Psoas muscle (tissue), 8 donors: ENCODE measurements around the gene SOCS2. TPM values are rescaled to one million over a fixed set of nuclear protein-coding genes. Genes with fewer than 3 reads are reported as not detected.

Experiments used
- ATAC-seq, 4 donors: fragments of 200-7000 bp; cut with Tn5 transposase; one replicate each; pipeline ENCODE4 v1.9.1; 2020; ENCODE audit warnings: moderate library complexity in 3 of 4, mild to moderate bottlenecking in 2 of 4
- DNase-seq, 2 donors: peaks; one replicate each; pipeline ENCODE4 v3.0.0-alpha.2; 2020
- H3K27ac ChIP-seq: fragments of 200-600 bp; one replicate; pipeline ENCODE4 v1.8.0; 2022
- H3K27me3 ChIP-seq, 3 donors: fragments of 200-600 bp in 1 of 3; one replicate each; pipeline versions ENCODE4 v1.6.1 to v1.8.0; 2013 to 2022; ENCODE audit warnings: low read length in 2 of 3, mild to moderate bottlenecking in 2 of 3, moderate library complexity in 1 of 3; ENCODE audit not compliant: insufficient read depth in 3 of 3
- H3K36me3 ChIP-seq, 2 donors: fragments of 200-600 bp in 1 of 2; one replicate each; pipeline versions ENCODE4 v1.6.1 to v1.8.0; 2013 to 2022; ENCODE audit warnings: low read depth in 1 of 2, mild to moderate bottlenecking in 1 of 2, moderate library complexity in 1 of 2; ENCODE audit not compliant: insufficient read depth in 1 of 2
- H3K4me1 ChIP-seq: fragments of 200-600 bp; one replicate; pipeline ENCODE4 v1.8.0; 2022
- H3K4me3 ChIP-seq: fragments of 200-600 bp; one replicate; pipeline ENCODE4 v1.8.0; 2022; ENCODE audit warnings: mild to moderate bottlenecking
- H3K9me3 ChIP-seq: fragments of 200-600 bp; one replicate; pipeline ENCODE4 v1.8.0; 2022
- CTCF ChIP-seq: fragments of 200-600 bp; IDR thresholded peaks from one replicate; pipeline ENCODE4 v1.8.0; 2022; ENCODE audit warnings: antibody characterized with exemption
- WGBS, 3 donors: extraction: QIAGEN DNeasy Blood & Tissue Kit; methylation state at CpG; one replicate each; pipeline versions ENCODE4 v1.1.6 to v1.1.7; 2013; 5-methylcytosine and 5-hydroxymethylcytosine counted together
- intact Hi-C, 2 donors: fragments of 100-400 bp; cut with DNase I; formaldehyde crosslinking; loops; one replicate each; pipeline versions ENCODE4 v1.11.0 to v1.14.2; 2022
- polyA plus RNA-seq, 3 donors: library from polyadenylated mRNA; stranded (reverse); fragments of 200-250 nt; gene quantifications; one replicate each; pipeline ENCODE4 v1.2.3, GENCODE V29; 2013
- total RNA-seq, 4 donors: library from RNA; stranded (reverse); fragmentation: NEBNext Ultra II Directional in 2 of 4; extraction: Animal tissue kit (Norgen Biotek cat#: 25700) in 2 of 4; gene quantifications; one replicate each; pipeline versions ENCODE4 v1.2.1 to v1.2.4, GENCODE V29; 2021 to 2023
- donor health status: healthy with polysubstance abuse.
- donor health status: DM: no; HTN: no; CAD: no; lungs with moderate emphysema.
- donor health status: Bipolar disorder and iron deficiency.
- donor health status: healthy.
- donor health status: DM: yes; HTN: yes; CAD: no.
- donor health status: DM: no; HTN: no; CAD: no.
- donor health status: DM: no; HTN: no; CAD: no.
- donor health status: DM: yes; HTN: yes; CAD: no.

SOCS2 gene
- total and polyA plus RNA-seq, 7 donors: 2.9 to 10.6 (median 4.7) TPM

GRCh38 chr12:93581370-93581769 lies 8.9 kb downstream of the SOCS2 start:
- ATAC-seq: no peak
- no peaks in the 10 kb centered on the region for H3K36me3 ChIP-seq

GRCh38 chr12:93582351-93582750 lies 9.9 kb downstream of the SOCS2 start:
- H3K9me3 ChIP-seq: no peaks in the 10 kb centered on the region
- H3K27ac ChIP-seq: no peak overlapping the region
- no peak for TF ChIP-seq CTCF
- no peak for DNase-seq
- intact Hi-C loops: no loop called here
- 94 to 96% (median 95%) methylated on average over 8 of the region's 8 CpGs for WGBS, 3 donors
- ATAC-seq: no peak
- no peaks in the 10 kb centered on the region for H3K4me1 ChIP-seq
- no peak overlapping the region for H3K4me3 ChIP-seq
- no peaks in the 10 kb centered on the region for H3K36me3 ChIP-seq
- no peaks in the 10 kb centered on the region for H3K27me3 ChIP-seq

More at GRCh38 chr12:93581370-93581769, 8.9 kb downstream of the SOCS2 start:
- no peaks in the 10 kb centered on the region for H3K4me1 ChIP-seq
- DNase-seq: no peak
- no peak for TF ChIP-seq CTCF
- H3K9me3 ChIP-seq: no peaks in the 10 kb centered on the region
- no peak overlapping the region for H3K4me3 ChIP-seq
- intact Hi-C loops: no loop called here
- no peaks in the 10 kb centered on the region for H3K27me3 ChIP-seq
- 58 to 73% (median 65%) methylated on average over 2 of the region's 2 CpGs for WGBS, 3 donors
- H3K27ac ChIP-seq: no peak overlapping the region

DNA sequence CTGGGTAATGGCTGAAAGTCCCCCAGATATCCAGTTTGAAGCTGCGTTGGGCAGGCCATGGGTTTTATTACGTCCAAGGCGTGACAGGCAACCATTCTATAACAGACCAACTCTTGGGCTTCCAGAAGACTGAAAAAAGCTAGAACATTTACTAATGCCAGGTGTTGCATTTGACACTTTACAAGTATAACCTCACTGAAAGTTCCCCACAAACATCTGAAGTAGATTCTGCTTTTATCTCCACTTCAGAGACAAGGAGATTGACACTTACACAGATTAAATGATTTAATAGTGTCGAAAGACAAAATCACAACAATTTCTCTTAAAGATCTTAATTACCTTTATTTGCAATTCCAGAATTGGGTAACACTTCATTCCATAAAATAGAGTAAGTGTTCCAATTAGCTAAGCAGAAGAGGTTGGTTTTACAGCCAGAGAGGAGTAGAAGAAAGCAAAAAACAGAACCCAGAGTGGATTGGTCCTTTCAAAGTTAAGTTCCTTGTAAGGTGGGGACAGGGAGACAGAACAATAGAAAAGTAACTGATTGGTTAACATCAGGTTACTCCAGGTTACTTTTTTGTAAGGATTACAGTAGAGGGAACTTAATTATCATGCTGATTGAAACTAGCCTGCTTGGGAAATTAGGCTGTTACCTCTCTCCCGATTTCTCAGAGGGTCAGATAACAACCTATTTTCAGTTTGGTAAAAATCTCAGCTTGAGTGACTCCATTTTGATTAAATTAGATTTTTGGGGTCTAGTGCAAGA lies 11.3 kb downstream of the SOCS2 start:
- Histone ChIP-seq H3K27ac (no peak overlapping the region), H3K4me3 (no peak overlapping the region), H3K27me3 (no peaks in the 10 kb centered on the region), H3K4me1 (no peaks in the 10 kb centered on the region), H3K36me3 (no peaks in the 10 kb centered on the region), H3K9me3 (no peaks in the 10 kb centered on the region)
- intact Hi-C loops: no loop called here
- no peak for TF ChIP-seq CTCF
- DNase-seq (no peak), ATAC-seq (no peak)
- 89 to 91% (median 90%) methylated on average over 5 of the region's 5 CpGs for WGBS, 3 donors

GRCh38 chr12:93585247-93585646 lies 12.8 kb downstream of the SOCS2 start:
- no peak for TF ChIP-seq CTCF
- ATAC-seq (no peak), DNase-seq (no peak)
- no peaks in the 10 kb centered on the region for H3K27me3 ChIP-seq
- intact Hi-C loops: no loop called here
- no peaks in the 10 kb centered on the region for H3K36me3 ChIP-seq
- H3K4me1 ChIP-seq: no peaks in the 10 kb centered on the region
- no peaks in the 10 kb centered on the region for H3K9me3 ChIP-seq
- H3K27ac ChIP-seq: no peak overlapping the region
- 94 to 97% (median 96%) methylated on average over 2 of the region's 2 CpGs for WGBS, 3 donors
- no peak overlapping the region for H3K4me3 ChIP-seq

- peaks cover 4% of the 10 kb centered on the region for H3K4me1 ChIP-seq
- no peaks in the 10 kb centered on the region for H3K36me3 ChIP-seq
- H3K9me3 ChIP-seq: no peaks in the 10 kb centered on the region
- H3K27me3 ChIP-seq: no peaks in the 10 kb centered on the region
- no peak overlapping the region for H3K4me3 ChIP-seq
- ATAC-seq (no peak), DNase-seq (no peak)
- WGBS, 3 donors: 81 to 86% (median 81%) methylated on average over 5 of the region's 5 CpGs
- intact Hi-C loops: no loop called here
- no peak overlapping the region for H3K27ac ChIP-seq
- no peak for TF ChIP-seq CTCF
These were observed 15.1 kb downstream of the SOCS2 start for GRCh38 chr12:93587611-93588010.
